Memory B cell (primary cell): Measurements from ENCODE around the gene AGAP3.
A peak's percentile ranks its signal among the peaks of the same experiment; 100 is the strongest.

Experiments used
- ATAC-seq: fragments of 150-1000 bp; cut with Tn5 transposase; 2 replicates; pipeline ENCODE4 v1.10.0; 2021; ENCODE audit warnings: low read depth, mild to moderate bottlenecking, moderate library complexity
- DNase-seq, 2 donors: peaks; one replicate each; pipeline ENCODE4 v3.0.0; 2022; ENCODE audit warnings: low spot score in 2 of 2
- H3K27ac Mint-ChIP-seq: one replicate; pipeline ENCODE4 v1.8.0; 2022; ENCODE audit warnings: mild to moderate bottlenecking, moderate library complexity, mixed read lengths
- H3K27me3 Mint-ChIP-seq: one replicate; pipeline ENCODE4 v1.8.0; 2022; ENCODE audit warnings: mixed read lengths
- H3K36me3 Mint-ChIP-seq: one replicate; pipeline ENCODE4 v1.8.0; 2022; ENCODE audit warnings: mild to moderate bottlenecking, mixed read lengths
- H3K4me1 Mint-ChIP-seq: one replicate; pipeline ENCODE4 v1.8.0; 2022; ENCODE audit warnings: mixed read lengths
- H3K4me3 Mint-ChIP-seq: one replicate; pipeline ENCODE4 v1.8.0; 2022; ENCODE audit warnings: mild to moderate bottlenecking, moderate library complexity, mixed read lengths
- H3K9me3 Mint-ChIP-seq: one replicate; pipeline ENCODE4 v1.8.0; 2022; ENCODE audit warnings: mixed read lengths

Gene AGAP3

GRCh38 chr7:151075662-151075971, 10.7 kb upstream of the AGAP3 start:
- no peak for ATAC-seq
- H3K4me3 Mint-ChIP-seq: no peak overlapping the region

GRCh38 chr7:151075978-151076426, 10.3 kb upstream of the AGAP3 start:
- H3K36me3 Mint-ChIP-seq: peaks cover 7% of the 10 kb centered on the region
- no peaks in the 10 kb centered on the region for H3K27me3 Mint-ChIP-seq
- peaks cover 12% of the 10 kb centered on the region for H3K4me1 Mint-ChIP-seq
- ATAC-seq: no peak
- H3K9me3 Mint-ChIP-seq: no peaks in the 10 kb centered on the region
- H3K4me3 Mint-ChIP-seq: no peak overlapping the region
- H3K27ac Mint-ChIP-seq: no peak overlapping the region
- no peak for DNase-seq

More at GRCh38 chr7:151075662-151075971, 10.7 kb upstream of the AGAP3 start:
- Mint-ChIP-seq H3K9me3 (no peaks in the 10 kb centered on the region), H3K4me1 (peaks cover 12% of the 10 kb centered on the region), H3K27ac (no peak overlapping the region), H3K36me3 (peaks cover 9% of the 10 kb centered on the region), H3K27me3 (no peaks in the 10 kb centered on the region)
- DNase-seq: no peak

DNA sequence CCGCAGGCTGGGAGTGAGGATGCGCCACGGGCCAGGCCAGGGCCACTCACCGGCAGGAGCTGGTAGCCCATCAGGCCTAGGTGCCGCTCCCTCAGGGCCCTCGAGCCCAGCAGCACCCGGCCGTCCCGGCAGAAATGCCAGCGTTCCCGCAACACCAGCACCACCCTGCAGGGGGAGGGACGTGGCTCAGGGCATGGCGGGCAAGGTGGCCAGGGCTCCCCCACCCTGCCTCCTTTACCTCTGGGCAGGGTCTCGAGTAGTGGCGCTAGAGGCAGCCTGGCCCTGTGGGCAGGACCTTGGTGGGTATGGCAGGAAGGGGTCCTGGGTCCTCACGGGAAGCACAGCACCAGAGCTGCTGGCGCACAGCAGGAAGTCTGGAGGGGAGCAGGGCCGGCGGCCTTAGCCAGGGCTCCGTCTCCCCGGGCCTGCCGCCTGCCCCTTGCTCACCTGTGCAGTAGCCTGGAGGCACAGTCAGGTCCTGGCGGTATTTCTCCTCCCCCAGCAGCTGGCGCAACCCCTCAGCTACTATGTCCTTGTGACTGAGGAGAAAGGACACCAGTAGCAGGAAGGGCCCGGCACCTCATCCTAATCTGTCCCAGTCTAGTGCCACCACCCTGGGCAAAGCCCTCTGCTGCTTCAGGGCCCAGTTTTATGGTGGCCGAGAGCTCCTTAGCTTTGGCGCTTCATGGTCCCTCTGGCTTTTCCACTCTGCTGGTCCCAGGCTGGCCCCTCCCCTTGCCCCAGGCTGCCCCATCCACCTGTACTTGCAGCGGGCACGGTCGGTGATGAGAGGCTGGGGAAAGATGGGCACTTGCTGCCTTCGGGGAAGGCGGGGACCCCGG, 9.2 kb upstream of the AGAP3 start:
- peaks cover 14% of the 10 kb centered on the region for H3K4me1 Mint-ChIP-seq
- no peak overlapping the region for H3K4me3 Mint-ChIP-seq
- H3K27me3 Mint-ChIP-seq: no peaks in the 10 kb centered on the region
- DNase-seq (no peak), ATAC-seq (no peak)
- H3K36me3 Mint-ChIP-seq: peaks cover 7% of the 10 kb centered on the region
- H3K27ac Mint-ChIP-seq: no peak overlapping the region
- no peaks in the 10 kb centered on the region for H3K9me3 Mint-ChIP-seq

- DNase-seq (no peak), ATAC-seq (no peak)
- Mint-ChIP-seq H3K9me3 (no peaks in the 10 kb centered on the region), H3K27me3 (no peaks in the 10 kb centered on the region), H3K27ac (peak overlapping the region; percentile 38), H3K4me3 (peak overlapping the region; percentile 3), H3K4me1 (peaks cover 18% of the 10 kb centered on the region), H3K36me3 (peaks cover 9% of the 10 kb centered on the region)
Observed at GRCh38 chr7:151077705-151078232, 8.5 kb upstream of the AGAP3 start.

DNA sequence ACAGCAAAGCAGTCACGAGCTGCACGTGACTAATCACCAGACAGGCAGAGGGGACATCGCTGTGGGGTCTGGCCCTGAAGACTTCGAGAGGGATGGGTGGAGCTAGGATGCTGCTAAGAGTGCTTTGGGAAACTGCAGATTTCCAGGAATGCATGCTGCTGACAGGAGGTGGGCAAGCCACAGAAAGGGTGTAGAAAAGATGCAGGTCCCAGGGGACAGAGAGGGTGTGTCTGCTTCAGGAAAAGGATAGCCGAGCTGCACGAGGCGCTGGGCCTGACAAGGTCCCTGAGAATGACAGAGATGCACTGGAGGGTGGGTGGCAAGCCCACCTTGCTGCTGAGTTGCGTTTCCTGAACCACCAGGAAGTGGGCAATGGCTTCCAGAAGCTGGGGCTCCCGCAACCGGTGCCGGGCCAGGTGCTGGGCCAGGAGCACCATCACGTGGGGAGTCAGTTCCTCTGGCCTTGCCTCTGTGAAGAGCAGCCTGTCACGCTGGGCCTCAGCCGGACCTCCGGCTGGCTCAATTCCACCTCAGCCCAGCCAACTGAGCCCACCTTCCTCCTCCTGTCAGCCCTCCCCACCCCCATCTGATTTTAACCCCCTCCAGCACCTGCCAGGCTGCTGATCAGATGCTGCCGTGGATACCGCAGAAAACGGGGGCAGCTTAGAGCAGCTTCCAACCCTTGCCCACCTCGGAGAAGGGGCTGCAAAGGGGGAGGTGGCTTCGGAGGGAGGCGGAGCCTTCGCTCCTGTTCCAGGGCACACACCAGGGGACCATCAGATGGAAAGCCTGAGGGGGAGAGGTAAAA, 7.8 kb upstream of the AGAP3 start:
- H3K27me3 Mint-ChIP-seq: no peaks in the 10 kb centered on the region
- ATAC-seq: no peak
- H3K27ac Mint-ChIP-seq: peak overlapping the region; percentile 38
- H3K4me1 Mint-ChIP-seq: peaks cover 19% of the 10 kb centered on the region
- no peaks in the 10 kb centered on the region for H3K9me3 Mint-ChIP-seq
- H3K36me3 Mint-ChIP-seq: peaks cover 10% of the 10 kb centered on the region
- DNase-seq: no peak
- H3K4me3 Mint-ChIP-seq: peak overlapping the region; percentile 70

DNA sequence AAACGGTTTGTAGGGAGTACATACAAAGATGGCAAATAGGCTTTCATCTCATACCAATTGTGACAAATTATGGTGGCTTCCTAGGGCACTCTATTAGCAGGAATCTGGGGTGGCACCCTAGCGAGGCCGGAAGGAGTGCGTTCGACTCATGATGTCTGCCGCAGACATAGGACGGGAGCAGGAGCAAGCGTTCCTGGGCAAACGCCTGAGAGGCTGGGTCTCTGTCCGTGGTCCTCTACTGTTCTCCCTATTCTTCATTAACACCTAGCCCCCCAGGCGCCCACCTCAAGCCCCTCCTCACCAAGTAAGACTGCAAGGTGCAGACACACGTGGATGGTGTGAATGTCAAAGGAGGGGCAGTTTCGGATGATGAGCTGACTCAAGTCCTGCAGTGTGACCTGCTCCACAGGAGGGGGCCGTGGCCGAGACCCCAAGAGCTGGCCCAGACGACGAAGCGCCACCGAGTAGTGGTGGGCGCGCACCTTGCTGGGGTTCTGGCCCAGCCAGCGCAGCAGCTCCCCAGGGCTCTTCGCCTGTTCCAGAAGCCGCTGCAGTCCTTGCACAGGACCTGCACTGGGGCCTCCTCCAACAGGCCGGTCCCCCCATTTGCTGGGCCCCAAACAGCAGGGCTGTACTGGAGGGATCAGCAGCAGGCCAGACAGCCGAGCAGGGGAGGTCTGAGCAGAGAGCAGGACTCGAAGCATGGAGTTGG, 6.9 kb upstream of the AGAP3 start:
- Mint-ChIP-seq H3K36me3 (peaks cover 10% of the 10 kb centered on the region), H3K27me3 (no peaks in the 10 kb centered on the region), H3K27ac (no peak overlapping the region), H3K4me3 (peak overlapping the region; percentile 89), H3K4me1 (peaks cover 22% of the 10 kb centered on the region), H3K9me3 (no peaks in the 10 kb centered on the region)
- DNase-seq: no peak
- no peak for ATAC-seq

GRCh38 chr7:151080067-151080521, 6.2 kb upstream of the AGAP3 start:
- H3K4me3 Mint-ChIP-seq: peak overlapping the region; percentile 89
- no peak for ATAC-seq
- H3K27ac Mint-ChIP-seq: peak overlapping the region; percentile 91
- no peaks in the 10 kb centered on the region for H3K9me3 Mint-ChIP-seq
- H3K36me3 Mint-ChIP-seq: peaks cover 6% of the 10 kb centered on the region
- H3K4me1 Mint-ChIP-seq: peaks cover 27% of the 10 kb centered on the region
- no peak for DNase-seq
- peaks cover 2% of the 10 kb centered on the region for H3K27me3 Mint-ChIP-seq

DNA sequence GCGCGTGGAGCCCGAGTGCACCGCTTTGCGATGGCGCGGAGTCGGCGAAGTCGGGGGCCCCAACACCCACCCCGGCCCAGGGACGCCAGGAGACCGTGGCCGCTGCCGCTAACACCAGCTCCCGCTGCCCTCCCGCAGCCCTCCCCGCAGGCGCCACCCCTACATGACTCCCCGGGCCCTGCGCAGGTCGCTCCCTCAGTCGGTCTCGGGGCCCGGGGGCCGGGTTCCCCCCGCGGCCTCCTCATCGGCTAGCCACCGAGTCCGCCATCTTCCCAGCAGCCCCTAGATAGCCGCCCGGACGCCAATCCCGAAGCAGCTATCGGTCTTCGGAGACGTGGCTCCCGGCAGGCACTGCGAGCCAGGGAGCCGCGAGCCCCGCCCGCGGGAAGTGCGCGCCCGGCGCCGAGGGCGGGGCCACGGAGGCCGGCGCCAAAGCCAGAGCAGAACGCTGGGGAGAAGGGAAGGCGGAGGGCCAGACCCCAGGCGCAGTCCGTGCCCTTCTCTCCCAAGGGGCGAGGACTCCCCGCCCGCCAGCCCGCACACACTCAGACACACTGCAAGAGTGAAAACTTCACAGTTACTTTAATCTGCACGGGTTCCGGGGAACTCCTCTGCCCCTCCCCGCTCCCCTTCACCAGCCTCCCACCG, 5.6 kb upstream of the AGAP3 start, which contains the start of gene FASTK:
FASTK (minus strand) TSS at position 288 of the 648 bp plus-strand sequence; CDS start at position 245, 43 bp downstream.
- H3K4me1 Mint-ChIP-seq: peaks cover 32% of the 10 kb centered on the region
- H3K27me3 Mint-ChIP-seq: peaks cover 2% of the 10 kb centered on the region
- H3K4me3 Mint-ChIP-seq: peak within 1 kb of the TSS; percentile 90
- H3K27ac Mint-ChIP-seq: peak within 1 kb of the TSS; percentile 91
- ATAC-seq (peak; percentile 75), DNase-seq (peak; percentile 77 to 78)
- peaks cover 6% of the 10 kb centered on the region for H3K36me3 Mint-ChIP-seq
- no peaks in the 10 kb centered on the region for H3K9me3 Mint-ChIP-seq

GRCh38 chr7:151081170-151082101, 4.8 kb upstream of the AGAP3 start:
- Mint-ChIP-seq H3K27me3 (peaks cover 2% of the 10 kb centered on the region), H3K4me1 (peaks cover 35% of the 10 kb centered on the region), H3K36me3 (peaks cover 3% of the 10 kb centered on the region), H3K27ac (peak overlapping the region; percentile 60), H3K9me3 (no peaks in the 10 kb centered on the region), H3K4me3 (peak overlapping the region; percentile 90)
- ATAC-seq (no peak), DNase-seq (no peak)

DNA sequence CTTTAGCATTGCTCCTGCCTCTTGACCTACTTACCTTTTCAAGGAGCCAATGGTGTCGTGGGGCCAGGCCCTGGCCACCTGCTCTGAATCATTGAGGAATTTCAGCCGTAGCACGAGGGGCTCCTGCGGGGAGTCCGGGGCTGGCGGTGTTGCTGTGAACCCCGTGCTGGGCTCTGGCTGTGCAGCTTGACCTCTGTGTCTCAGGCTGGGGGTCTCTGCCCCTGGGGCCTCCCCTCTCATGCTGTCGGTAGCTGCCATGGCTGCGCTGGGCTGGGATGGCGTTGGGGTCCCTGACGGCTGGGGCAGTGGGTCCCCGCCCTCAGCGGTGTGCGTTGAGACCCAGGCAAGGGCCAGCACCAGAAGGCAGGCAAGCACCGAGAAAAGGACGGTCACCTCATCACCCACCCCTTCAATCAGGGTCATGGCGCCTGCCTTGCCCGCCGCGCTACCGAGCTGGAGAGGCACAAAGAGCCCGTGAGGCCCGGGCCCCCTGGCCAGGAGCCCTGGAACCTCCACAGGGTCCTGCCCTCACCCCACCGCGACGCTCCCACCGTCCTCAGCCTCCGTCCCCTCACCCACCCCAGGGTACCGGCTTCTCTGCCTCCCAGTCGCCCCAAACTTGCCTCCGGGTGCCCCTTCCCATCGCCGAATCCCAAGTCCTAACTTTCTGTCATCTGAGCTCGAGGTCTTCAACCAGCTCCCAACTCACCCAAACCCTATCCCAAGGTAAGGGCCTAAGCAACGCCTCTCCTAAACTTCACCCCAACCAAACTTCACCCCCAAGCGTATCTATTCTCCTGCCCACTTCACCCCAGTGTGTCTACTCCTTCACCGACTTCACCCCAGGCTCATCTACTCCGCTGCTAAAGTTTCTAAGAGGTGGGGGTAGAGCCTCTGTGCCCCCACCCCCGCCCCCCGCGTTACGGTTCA, 3.9 kb upstream of the AGAP3 start:
- Mint-ChIP-seq H3K4me1 (peaks cover 35% of the 10 kb centered on the region), H3K9me3 (no peaks in the 10 kb centered on the region), H3K4me3 (peak overlapping the region; percentile 90), H3K27me3 (peaks cover 2% of the 10 kb centered on the region), H3K36me3 (peaks cover 3% of the 10 kb centered on the region), H3K27ac (peak overlapping the region; percentile 96)
- ATAC-seq (no peak), DNase-seq (no peak)

DNA sequence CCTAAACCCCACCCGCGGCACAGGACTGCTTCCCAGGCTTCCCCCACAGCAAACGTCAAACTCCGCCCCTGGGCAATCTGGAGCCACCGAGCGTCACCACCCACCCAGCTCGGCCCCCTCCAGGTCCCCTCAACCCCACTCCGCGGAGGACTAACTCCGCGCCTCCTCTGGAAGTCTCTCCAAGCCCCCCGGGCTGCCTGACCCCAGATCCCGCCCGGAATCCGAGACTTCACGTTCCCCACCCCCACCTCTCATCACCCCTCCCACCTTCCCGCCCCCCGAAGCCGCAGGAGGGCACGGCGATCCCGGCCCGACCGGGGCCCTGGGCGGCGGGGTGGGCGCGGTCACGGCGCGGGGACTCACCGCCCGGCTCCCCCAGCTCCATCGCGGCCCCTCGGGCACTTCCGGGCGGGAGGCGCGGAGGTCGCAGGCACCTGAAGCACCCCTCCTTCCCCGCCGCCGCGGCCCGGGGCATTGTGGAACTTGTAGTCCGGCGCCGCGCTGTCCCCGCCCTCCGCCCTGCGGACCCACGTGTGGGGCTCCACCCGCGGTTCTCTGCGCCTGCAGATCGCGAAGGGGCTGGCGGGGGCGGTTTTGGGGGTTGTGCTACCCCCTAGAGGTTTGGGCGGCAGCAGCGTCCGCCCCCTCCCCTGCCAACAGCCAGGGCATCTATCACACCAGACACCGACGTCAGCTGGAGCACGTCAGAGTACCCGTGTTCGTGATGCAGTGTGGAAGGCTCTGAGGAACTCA, 3.0 kb upstream of the AGAP3 start, which contains the start of gene TMUB1:
TMUB1 (minus strand) TSS at position 423 of the 753 bp plus-strand sequence. CDS start 930 bp downstream, outside the sequence.
- H3K4me3 Mint-ChIP-seq: peak within 1 kb of the TSS; percentile 90
- peak within 1 kb of the TSS; percentile 96 for H3K27ac Mint-ChIP-seq
- peaks cover 2% of the 10 kb centered on the region for H3K27me3 Mint-ChIP-seq
- peaks cover 36% of the 10 kb centered on the region for H3K4me1 Mint-ChIP-seq
- ATAC-seq (peak; percentile 59), DNase-seq (peak; percentile 81 to 86)
- H3K9me3 Mint-ChIP-seq: no peaks in the 10 kb centered on the region
- H3K36me3 Mint-ChIP-seq: peaks cover 3% of the 10 kb centered on the region
